H1 (cell line): ENCODE data around the gene RTN3. TPM values are rescaled to one million over a fixed set of nuclear protein-coding genes. Genes with fewer than 3 reads are reported as not detected.

Experiments used
- EGR1 ChIP-seq: IDR thresholded peaks from 2 replicates; pipeline ENCODE4 v1.6.1; 2011; ENCODE audit warnings: low read depth, low read length, borderline replicate concordance
- polyA plus RNA-seq, 7 experiments: library from polyadenylated mRNA; depleted of rRNA in 3 of 7; stranded (reverse) in 5 of 7; unstranded in 2 of 7; fragments of >200 nt in 5 of 7; fragments of 200-250 nt in 2 of 7; gene quantifications; 1 replicate in 5 of 7; 2 replicates in 1 of 7; 4 replicates in 1 of 7; pipeline versions ENCODE4 v1.2.1 to v1.2.3, GENCODE V29; 2011 to 2013; ENCODE audit warnings: missing spikeins in 2 of 7, mixed read lengths in 2 of 7
- total RNA-seq: library from RNA; stranded (reverse); fragmentation: NEBNext Ultra II Directional; extraction: Animal tissue kit (Norgen Biotek cat#: 25700); gene quantifications from 2 replicates; pipeline ENCODE4 v1.2.1, GENCODE V29; 2021

The RTN3 gene
- total and polyA plus RNA-seq, 2 of the 8 experiments (the other 6 are each of a cell fraction or from before 2014, with no cell fraction given), result 160 to 203 TPM

DNA sequence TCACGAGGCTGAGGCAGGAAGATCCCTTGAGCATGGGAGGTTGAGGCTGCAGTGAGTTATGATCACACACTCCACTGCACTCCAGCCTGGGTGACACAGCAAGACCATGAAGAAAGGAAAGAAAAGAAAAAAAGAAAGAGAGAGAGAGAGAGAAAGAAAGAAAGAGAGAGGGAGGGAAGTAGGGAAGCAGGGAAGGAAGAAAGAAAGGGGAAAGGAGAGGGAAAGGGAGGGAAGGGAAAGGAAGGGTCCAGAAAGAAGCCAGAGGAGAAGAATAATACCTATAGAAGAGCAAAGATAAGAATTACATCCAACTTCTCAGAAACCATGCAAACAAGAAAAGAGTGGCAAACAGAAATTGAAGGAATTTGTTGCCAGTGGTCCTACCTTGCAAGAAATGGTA lies 104.5 kb downstream of the RTN3 start (continued):
- no peak for TF ChIP-seq EGR1
